AG09309 (cell line): ENCODE results near the gene FEN1.

Experiments used
- DNase-seq: peaks from one replicate; pipeline ENCODE4 v3.0.0-alpha.2; 2010; ENCODE audit warnings: low read depth
- H3K4me3 ChIP-seq: 2 replicates; pipeline ENCODE4 v1.5.1; 2011; ENCODE audit warnings: mild to moderate bottlenecking, low read depth, low read length, moderate library complexity; ENCODE audit not compliant: control insufficient read depth
- TF ChIP-seq, protein P1 (sequence below): IDR thresholded peaks from 2 replicates; pipeline ENCODE4 v1.5.1; 2011; ENCODE audit warnings: mild to moderate bottlenecking, low read depth, low read length, inconsistent platforms; ENCODE audit not compliant: insufficient read depth, control insufficient read depth; ENCODE audit errors: missing control alignments

The FEN1 gene

DNA sequence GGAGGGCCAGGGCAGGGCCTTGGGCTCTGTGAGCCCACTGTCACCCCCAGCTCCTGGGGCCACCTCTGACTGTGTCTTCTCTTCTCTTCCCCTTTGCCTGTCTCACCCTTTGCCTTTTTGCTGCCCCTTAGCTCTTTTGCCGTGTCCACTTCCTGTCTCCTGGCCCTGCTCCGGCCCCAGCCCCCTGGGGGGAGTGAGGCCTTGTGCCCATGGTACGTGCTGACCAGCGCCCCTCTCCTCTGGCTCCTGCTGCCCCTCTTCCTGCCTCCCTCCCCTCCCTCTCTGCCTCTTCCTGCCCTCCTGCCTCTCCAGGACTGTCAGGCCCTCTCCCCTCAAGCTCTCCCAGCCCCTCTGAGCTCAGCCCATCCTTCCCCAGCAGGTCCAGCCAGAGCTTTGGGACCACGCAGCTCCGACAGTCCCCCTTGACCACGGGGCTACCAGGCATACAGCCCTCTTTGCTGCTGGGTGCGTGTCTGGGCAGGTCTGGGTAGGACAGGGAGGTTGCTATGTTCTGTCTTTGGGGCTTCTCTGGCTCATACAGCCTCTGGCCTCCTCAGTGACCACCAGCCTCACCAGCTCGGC, 12.0 kb upstream of the FEN1 start:
- TF ChIP-seq, protein P1, sequence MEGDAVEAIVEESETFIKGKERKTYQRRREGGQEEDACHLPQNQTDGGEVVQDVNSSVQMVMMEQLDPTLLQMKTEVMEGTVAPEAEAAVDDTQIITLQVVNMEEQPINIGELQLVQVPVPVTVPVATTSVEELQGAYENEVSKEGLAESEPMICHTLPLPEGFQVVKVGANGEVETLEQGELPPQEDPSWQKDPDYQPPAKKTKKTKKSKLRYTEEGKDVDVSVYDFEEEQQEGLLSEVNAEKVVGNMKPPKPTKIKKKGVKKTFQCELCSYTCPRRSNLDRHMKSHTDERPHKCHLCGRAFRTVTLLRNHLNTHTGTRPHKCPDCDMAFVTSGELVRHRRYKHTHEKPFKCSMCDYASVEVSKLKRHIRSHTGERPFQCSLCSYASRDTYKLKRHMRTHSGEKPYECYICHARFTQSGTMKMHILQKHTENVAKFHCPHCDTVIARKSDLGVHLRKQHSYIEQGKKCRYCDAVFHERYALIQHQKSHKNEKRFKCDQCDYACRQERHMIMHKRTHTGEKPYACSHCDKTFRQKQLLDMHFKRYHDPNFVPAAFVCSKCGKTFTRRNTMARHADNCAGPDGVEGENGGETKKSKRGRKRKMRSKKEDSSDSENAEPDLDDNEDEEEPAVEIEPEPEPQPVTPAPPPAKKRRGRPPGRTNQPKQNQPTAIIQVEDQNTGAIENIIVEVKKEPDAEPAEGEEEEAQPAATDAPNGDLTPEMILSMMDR: no peak
- no peak for DNase-seq
- no peak overlapping the region for H3K4me3 ChIP-seq

DNA sequence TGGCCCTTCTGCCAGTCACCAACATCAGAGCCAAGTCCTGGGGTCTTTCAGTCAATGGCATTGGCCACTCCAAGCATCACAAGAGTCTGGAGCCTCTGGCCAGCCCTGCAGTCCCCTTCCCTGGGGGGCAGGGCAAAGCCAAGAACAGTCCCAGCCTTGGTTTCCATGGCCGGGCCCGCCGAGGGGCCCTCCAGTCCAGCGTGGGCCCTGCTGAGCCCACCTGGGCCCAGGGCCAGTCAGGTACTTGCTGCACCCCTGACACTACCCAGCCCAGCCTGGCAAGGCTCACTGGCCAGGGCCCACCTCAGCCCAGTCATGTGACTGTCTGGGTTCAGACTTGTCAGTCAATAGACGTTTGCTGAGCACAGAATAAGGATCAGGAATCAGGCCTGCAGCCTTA, 11.1 kb upstream of the FEN1 start:
- TF ChIP-seq, protein P1: no peak
- no peak for DNase-seq
- no peak overlapping the region for H3K4me3 ChIP-seq

DNA sequence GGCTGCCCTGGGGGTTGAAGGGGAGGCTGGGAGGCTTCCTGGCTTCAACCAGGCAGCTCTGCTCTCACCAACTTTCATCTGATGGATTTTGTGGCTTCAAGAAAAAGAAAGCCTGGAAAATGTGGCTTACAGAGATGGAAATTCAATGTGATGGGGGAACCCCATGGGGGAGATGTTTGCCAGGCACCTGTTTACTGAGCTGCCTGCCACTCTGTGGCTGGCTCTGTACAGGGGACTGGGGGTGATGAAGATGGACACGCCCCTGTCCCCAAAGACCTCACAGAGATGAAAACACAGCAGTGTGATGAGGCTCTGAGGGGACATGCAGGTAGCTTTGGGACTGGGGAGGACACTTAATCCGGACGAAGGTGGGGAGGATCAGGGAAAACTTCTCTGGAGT, 10.4 kb upstream of the FEN1 start:
- no peak for DNase-seq
- H3K4me3 ChIP-seq: no peak overlapping the region
- TF ChIP-seq, protein P1: no peak

DNA sequence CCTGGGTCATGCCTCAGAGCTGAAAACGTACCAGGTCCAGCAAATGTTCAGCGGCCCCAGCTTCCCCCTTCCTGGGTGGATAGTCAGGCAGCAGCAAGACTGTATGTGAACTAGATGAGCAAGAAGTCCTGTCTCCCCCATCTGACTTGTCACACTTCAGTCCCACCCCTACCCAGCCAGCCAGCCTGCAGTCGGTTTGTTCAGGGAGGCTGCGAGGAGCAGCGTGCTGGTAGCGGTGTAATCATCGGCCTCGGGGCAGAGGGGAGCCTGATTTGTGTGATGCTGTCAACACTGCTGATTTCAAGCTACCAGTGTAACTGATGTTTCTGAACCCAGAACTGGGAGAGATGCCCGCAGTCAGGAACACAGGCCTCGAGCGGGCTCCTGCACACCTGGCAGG, 9.9 kb upstream of the FEN1 start:
- TF ChIP-seq, protein P1: no peak
- DNase-seq: no peak
- H3K4me3 ChIP-seq: no peak overlapping the region

DNA sequence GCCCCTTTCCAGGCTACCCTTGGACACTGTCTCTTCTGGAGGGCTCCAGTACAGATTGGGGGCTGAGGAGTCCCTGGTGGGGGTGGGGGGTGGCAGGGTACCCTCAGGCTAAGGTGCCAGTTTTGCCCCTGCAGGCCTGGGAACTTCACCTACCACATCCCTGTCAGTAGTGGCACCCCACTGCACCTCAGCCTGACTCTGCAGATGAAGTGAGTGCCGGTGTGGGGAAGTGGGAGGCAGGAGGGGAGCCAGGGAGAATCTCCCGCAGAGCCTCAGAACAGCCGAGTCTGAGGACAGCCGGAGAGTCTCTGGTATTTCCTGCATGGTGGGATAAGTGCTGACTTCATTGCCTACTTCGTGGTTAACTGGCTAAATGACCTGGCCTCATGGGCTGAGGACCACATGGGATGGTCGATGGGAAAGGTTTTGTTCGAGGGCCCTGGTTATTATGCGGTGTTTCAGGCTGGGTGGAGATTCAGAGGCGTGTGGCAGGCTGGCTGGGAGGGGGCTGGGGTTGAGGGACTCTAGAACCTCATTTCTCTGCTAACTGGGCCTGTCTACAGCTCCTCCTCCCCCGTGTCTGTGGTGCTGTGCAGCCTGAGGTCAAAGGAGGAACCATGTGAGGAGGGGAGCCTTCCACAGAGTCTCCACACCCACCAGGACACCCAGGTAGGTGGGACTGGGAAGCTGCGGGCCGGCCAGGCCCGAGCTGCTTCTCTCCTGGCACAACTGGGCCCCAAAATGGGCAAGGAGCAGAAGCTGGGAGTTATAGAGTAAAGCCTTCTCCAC, 8.8 kb upstream of the FEN1 start:
- TF ChIP-seq, protein P1: no peak
- DNase-seq: no peak
- H3K4me3 ChIP-seq: no peak overlapping the region

DNA sequence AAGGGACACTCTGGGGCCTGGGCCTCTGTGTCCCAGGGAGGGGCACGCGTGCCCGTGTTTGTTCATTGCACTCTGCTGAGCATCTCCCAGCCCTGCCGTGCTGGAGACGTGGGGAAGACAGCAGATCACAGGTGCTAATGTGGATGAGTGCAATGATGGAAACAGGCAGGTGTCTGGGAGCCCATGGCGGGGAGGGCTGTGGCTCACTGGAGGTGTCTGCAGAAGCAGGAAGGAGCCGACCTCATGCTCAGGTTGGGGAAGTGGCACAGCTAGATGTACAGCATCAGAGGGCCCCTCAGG, 8.3 kb upstream of the FEN1 start:
- no peak for DNase-seq
- H3K4me3 ChIP-seq: no peak overlapping the region
- TF ChIP-seq, protein P1: no peak

DNA sequence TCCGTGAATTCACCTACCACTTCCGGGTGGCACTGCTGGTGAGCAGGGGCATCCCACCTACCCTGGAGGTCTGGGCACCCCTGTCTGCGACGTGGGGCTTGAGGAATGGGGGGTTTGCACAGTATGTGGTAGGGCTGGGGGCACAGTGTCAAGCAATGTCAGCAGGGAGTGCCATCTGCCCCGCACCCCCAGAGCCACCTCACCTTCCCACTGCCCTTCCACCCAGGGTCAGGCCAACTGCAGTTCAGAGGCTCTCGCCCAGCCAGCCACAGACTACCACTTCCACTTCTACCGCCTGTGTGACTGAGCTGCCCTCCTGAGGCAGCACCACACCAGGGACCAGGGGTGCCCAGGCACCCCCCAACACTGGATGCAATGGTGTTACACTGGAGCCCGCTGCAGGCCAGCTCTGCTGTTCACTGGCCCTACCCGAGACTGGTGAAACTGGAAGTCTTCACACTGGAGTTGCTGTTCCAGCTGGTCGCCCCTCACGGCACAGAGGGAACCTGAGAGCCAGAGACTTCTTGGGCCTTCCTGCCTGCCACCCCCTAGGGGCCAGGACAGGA, 6.8 kb upstream of the FEN1 start:
- no peak overlapping the region for H3K4me3 ChIP-seq
- TF ChIP-seq, protein P1: no peak
- no peak for DNase-seq
